H1 (cell line): ENCODE data around the gene ZNF101. TPM values are rescaled to one million over a fixed set of nuclear protein-coding genes. Genes with fewer than 3 reads are reported as not detected.
A peak's percentile ranks its signal among the peaks of the same experiment; 100 is the strongest.

Experiments used
- CTCF ChIA-PET: fragments of 300-600 bp; sonication (Branson Sonifier 250); formaldehyde crosslinking; loops from one replicate; lab custom pipeline; 2021; ENCODE audit not compliant: partially characterized antibody; lab: Charles Lee
- POLR2A ChIA-PET: fragments of 300-600 bp; sonication (Branson Sonifier 250); formaldehyde crosslinking; loops from one replicate; lab custom pipeline; 2021; ENCODE audit warnings: inconsistent platforms; ENCODE audit not compliant: partially characterized antibody; lab: Charles Lee
- DNase-seq, 2 experiments: peaks; one replicate each; pipeline versions ENCODE4 v3.0.0 to v3.0.0-alpha.2; 2010 to 2022; ENCODE audit warnings: low spot score in 2 of 2, low read depth in 1 of 2, mixed read lengths in 1 of 2
- FAIRE-seq: peaks from 2 replicates; lab custom pipeline; 2011; peaks lifted over from hg19 to GRCh38; lab: Jason Lieb, UNC
- H2AFZ ChIP-seq: 2 replicates; pipeline ENCODE4 v1.8.1; 2012; ENCODE audit warnings: low read length, inconsistent platforms
- H2AK5ac ChIP-seq: 2 replicates; pipeline ENCODE4 v1.6.1; 2013; ENCODE audit warnings: low read depth, low read length
- H2BK120ac ChIP-seq: replicated peaks from 2 replicates; pipeline ENCODE3; 2013; ENCODE audit warnings: low read depth, low read length, inconsistent platforms
- H2BK12ac ChIP-seq: 2 replicates; pipeline ENCODE4 v1.6.1; 2013; ENCODE audit warnings: low read depth, low read length
- H2BK15ac ChIP-seq: 2 replicates; pipeline ENCODE4 v1.6.1; 2013; ENCODE audit warnings: low read length
- H2BK20ac ChIP-seq: 2 replicates; pipeline ENCODE4 v1.6.1; 2013; ENCODE audit warnings: low read length
- H2BK5ac ChIP-seq: 2 replicates; pipeline ENCODE4 v1.6.1; 2013; ENCODE audit warnings: low read depth, low read length
- H3K14ac ChIP-seq: 2 replicates; pipeline ENCODE4 v1.6.1; 2013; ENCODE audit warnings: inconsistent platforms; ENCODE audit not compliant: insufficient read length
- H3K18ac ChIP-seq: 2 replicates; pipeline ENCODE4 v1.6.1; 2013; ENCODE audit warnings: low read length; ENCODE audit errors: extremely low read depth
- H3K23ac ChIP-seq: 2 replicates; pipeline ENCODE4 v1.6.1; 2013; ENCODE audit warnings: inconsistent platforms; ENCODE audit not compliant: insufficient read length
- H3K23me2 ChIP-seq: 2 replicates; pipeline ENCODE4 v1.6.1; 2013; ENCODE audit warnings: low read depth, low read length
- H3K27ac ChIP-seq: 2 replicates; pipeline ENCODE4 v1.6.1; 2011; ENCODE audit warnings: low read depth, low read length, inconsistent platforms
- H3K27me3 ChIP-seq, 4 experiments: replicated peaks in 1 of 4; 1 replicate in 1 of 4; 2 replicates in 3 of 4; pipeline versions ENCODE4 v1.6.1 to v1.8.1; 2011 to 2013; ENCODE audit warnings: low read length in 3 of 4, mild to moderate bottlenecking in 3 of 4, inconsistent platforms in 2 of 4, mixed read lengths in 2 of 4, moderate library complexity in 1 of 4; ENCODE audit not compliant: control insufficient read depth in 3 of 4, insufficient read depth in 3 of 4; ENCODE audit errors: extremely low read depth in 1 of 4
- H3K36me3 ChIP-seq, 4 experiments: 2 replicates each; pipeline versions ENCODE4 v1.6.1 to v1.8.1; 2011 to 2013; ENCODE audit warnings: mild to moderate bottlenecking in 4 of 4, low read length in 3 of 4, moderate library complexity in 2 of 4, control low read depth in 1 of 4, inconsistent platforms in 1 of 4; ENCODE audit not compliant: insufficient read depth in 4 of 4, control insufficient read depth in 2 of 4
- H3K4ac ChIP-seq: replicated peaks from 2 replicates; pipeline ENCODE3; 2013; ENCODE audit warnings: low read length, low read depth, mixed read lengths, inconsistent platforms; ENCODE audit not compliant: insufficient read length
- H3K4me1 ChIP-seq, 4 experiments: replicated peaks in 1 of 4; 1 replicate in 1 of 4; 2 replicates in 3 of 4; pipeline versions ENCODE4 v1.6.1 to v1.8.1; 2011 to 2013; ENCODE audit warnings: low read length in 3 of 4, inconsistent platforms in 2 of 4, mixed read lengths in 1 of 4; ENCODE audit not compliant: insufficient read depth in 4 of 4, control insufficient read depth in 3 of 4
- H3K4me2 ChIP-seq, 2 experiments: 2 replicates each; pipeline versions ENCODE4 v1.6.1 to v1.8.1; 2011 to 2013; ENCODE audit warnings: low read depth in 2 of 2, low read length in 2 of 2, control low read depth in 1 of 2, inconsistent platforms in 1 of 2, mild to moderate bottlenecking in 1 of 2; ENCODE audit not compliant: insufficient read depth in 1 of 2
- H3K4me3 ChIP-seq, 4 experiments: fragments of 200-600, 300-600 bp in 1 of 4; sonication (generic), shearing (Covaris generic), sonication (Bioruptor Twin) in 1 of 4; 2 replicates each; pipeline versions ENCODE4 v1.5.1 to v1.8.1; 2011 to 2016; ENCODE audit warnings: low read length in 4 of 4, low read depth in 3 of 4, control low read depth in 2 of 4, inconsistent platforms in 2 of 4, mild to moderate bottlenecking in 2 of 4, mixed read lengths in 1 of 4, moderate library complexity in 1 of 4; ENCODE audit not compliant: insufficient read depth in 2 of 4; ENCODE audit errors: extremely low read depth in 1 of 4
- H3K56ac ChIP-seq: replicated peaks from 2 replicates; pipeline ENCODE3; 2013; ENCODE audit warnings: low read depth, mild to moderate bottlenecking, mixed read lengths, low read length, inconsistent platforms; ENCODE audit not compliant: insufficient read length
- H3K79me1 ChIP-seq: 2 replicates; pipeline ENCODE4 v1.6.1; 2013; ENCODE audit warnings: low read depth, low read length, control low read depth
- H3K79me2 ChIP-seq, 2 experiments: 2 replicates each; pipeline versions ENCODE4 v1.6.1 to v1.8.1; 2012 to 2013; ENCODE audit warnings: low read length in 2 of 2, mild to moderate bottlenecking in 2 of 2, inconsistent platforms in 1 of 2; ENCODE audit not compliant: insufficient read depth in 2 of 2, control insufficient read depth in 1 of 2
- H3K9ac ChIP-seq, 4 experiments: replicated peaks in 1 of 4; 1 replicate in 1 of 4; 2 replicates in 3 of 4; pipeline versions ENCODE4 v1.6.1 to v1.8.1; 2011 to 2013; ENCODE audit warnings: low read depth in 3 of 4, low read length in 3 of 4, control low read depth in 2 of 4, mild to moderate bottlenecking in 2 of 4, moderate library complexity in 2 of 4, inconsistent platforms in 1 of 4; ENCODE audit errors: extremely low read depth in 1 of 4
- H3K9me3 ChIP-seq, 2 experiments: 2 replicates each; pipeline versions ENCODE4 v1.6.1 to v1.8.1; 2012 to 2013; ENCODE audit warnings: mild to moderate bottlenecking in 2 of 2, moderate library complexity in 2 of 2, control low read depth in 1 of 2, inconsistent platforms in 1 of 2, low read depth in 1 of 2, low read length in 1 of 2, mixed read lengths in 1 of 2; ENCODE audit not compliant: insufficient read depth in 2 of 2
- H4K20me1 ChIP-seq, 2 experiments: replicated peaks in 1 of 2; 2 replicates each; pipeline versions ENCODE3 to v1.8.1; 2011 to 2013; ENCODE audit warnings: inconsistent platforms in 2 of 2, low read length in 2 of 2, mild to moderate bottlenecking in 1 of 2; ENCODE audit not compliant: insufficient read depth in 2 of 2, control insufficient read depth in 1 of 2
- H4K5ac ChIP-seq: 2 replicates; pipeline ENCODE4 v1.6.1; 2013; ENCODE audit warnings: low read length, low read depth, mixed read lengths, inconsistent platforms; ENCODE audit not compliant: insufficient read length
- H4K8ac ChIP-seq: 2 replicates; pipeline ENCODE4 v1.8.0; 2013; ENCODE audit warnings: mild to moderate bottlenecking, moderate library complexity, low read length, inconsistent platforms; ENCODE audit not compliant: insufficient read depth; ENCODE audit errors: extremely low read depth
- H4K91ac ChIP-seq: replicated peaks from 2 replicates; pipeline ENCODE3; 2013; ENCODE audit warnings: low read length, mixed read lengths, inconsistent platforms; ENCODE audit not compliant: insufficient read length
- FOSL1 ChIP-seq: IDR thresholded peaks from 2 replicates; pipeline ENCODE4 v1.6.1; 2011; ENCODE audit warnings: mild to moderate bottlenecking, low read depth, low read length, moderate library complexity; ENCODE audit not compliant: insufficient read depth
- NRF1 ChIP-seq: IDR thresholded peaks from 2 replicates; pipeline ENCODE4 v1.6.1; 2011; ENCODE audit warnings: mild to moderate bottlenecking, low read depth, low read length, improper control_type of control experiment
- PHF8 ChIP-seq: fragments of 200-600 bp; sonication (generic); conservative IDR thresholded peaks from 2 replicates; pipeline ENCODE4 v1.7.1; 2012; ENCODE audit warnings: low read depth, mild to moderate bottlenecking, inconsistent platforms, low read length, moderate library complexity
- TAF7 ChIP-seq: optimal IDR thresholded peaks from 2 replicates; pipeline ENCODE3; 2011; ENCODE audit warnings: low read depth, mild to moderate bottlenecking, inconsistent platforms, low read length, moderate library complexity, borderline replicate concordance
- WGBS, 2 experiments: shearing (Covaris generic) in 1 of 2; methylation state at CpG; one replicate each; pipeline versions ENCODE4 v1.1.6 to v1.1.7; 2013 to 2015; ENCODE audit warnings: low lambda C conversion rate in 2 of 2, mixed read lengths in 2 of 2, inconsistent platforms in 1 of 2, low coverage in 1 of 2, missing lambda C conversion rate in 1 of 2; ENCODE audit not compliant: insufficient replicate concordance in 2 of 2, insufficient coverage in 1 of 2, insufficient read length in 1 of 2; ENCODE audit errors: extremely low coverage in 1 of 2, missing lambda C conversion rate in 1 of 2; 5-methylcytosine and 5-hydroxymethylcytosine counted together
- polyA plus RNA-seq, 7 experiments: library from polyadenylated mRNA; depleted of rRNA in 3 of 7; stranded (reverse) in 5 of 7; unstranded in 2 of 7; fragments of >200 nt in 5 of 7; fragments of 200-250 nt in 2 of 7; gene quantifications; 1 replicate in 5 of 7; 2 replicates in 1 of 7; 4 replicates in 1 of 7; pipeline versions ENCODE4 v1.2.1 to v1.2.3, GENCODE V29; 2011 to 2013; ENCODE audit warnings: missing spikeins in 2 of 7, mixed read lengths in 2 of 7
- total RNA-seq: library from RNA; stranded (reverse); fragmentation: NEBNext Ultra II Directional; extraction: Animal tissue kit (Norgen Biotek cat#: 25700); gene quantifications from 2 replicates; pipeline ENCODE4 v1.2.1, GENCODE V29; 2021

Gene ZNF101
- total and polyA plus RNA-seq, 2 of the 8 experiments (the other 6 are each of a cell fraction or from before 2014, with no cell fraction given): 13.0 to 50.9 TPM

DNA sequence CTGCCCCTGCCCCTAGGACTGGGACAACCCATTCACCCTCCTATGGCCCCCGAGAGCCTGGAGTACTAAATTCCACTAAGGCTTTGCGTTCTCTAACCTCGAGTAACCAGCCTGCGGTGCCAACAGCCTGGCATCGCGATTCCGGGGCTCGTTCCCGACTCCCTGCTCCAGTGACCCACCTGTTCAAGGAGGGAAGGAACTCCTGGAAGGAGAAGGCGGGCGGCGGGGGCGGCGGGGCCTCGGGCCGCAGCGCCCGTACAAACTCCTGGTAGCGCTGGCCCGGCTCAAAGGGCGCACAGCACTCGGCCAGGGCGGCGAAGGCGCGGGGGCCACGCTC, 31.5 kb upstream of the ZNF101 start:
- TF ChIP-seq FOSL1 (no peak), PHF8 (no peak), NRF1 (no peak), TAF7 (no peak)
- H3K56ac ChIP-seq: no peak overlapping the region
- FAIRE-seq (no peak), DNase-seq (no peak)
- no peak overlapping the region for H4K8ac ChIP-seq
- no peak overlapping the region for H4K91ac ChIP-seq
- no peak overlapping the region for H4K5ac ChIP-seq
- H4K20me1 ChIP-seq: peaks cover 0 to 9% of the 10 kb centered on the region in 2 experiments
- WGBS, 2 experiments: 58% methylated on average over 13 of the region's 27 CpGs; no CpG with 5 or more reads in 1 of the 2 experiments
- H3K18ac ChIP-seq: no peak overlapping the region
- peak overlapping the region; percentile 50 to 54; a peak in 2 of 4 replicates for H3K4me2 ChIP-seq
- H2BK12ac ChIP-seq: no peak overlapping the region
- H2BK5ac ChIP-seq: no peak overlapping the region
- H2BK120ac ChIP-seq: no peak overlapping the region
- no peak overlapping the region for H2BK15ac ChIP-seq
- no peaks in the 10 kb centered on the region; the same call in 1 of the 2 replicates for H3K23me2 ChIP-seq
- no peak overlapping the region for H2BK20ac ChIP-seq
- no peak overlapping the region for H3K4ac ChIP-seq
- H2AK5ac ChIP-seq: no peak overlapping the region
- peaks cover 0 to 8% (median 6%) of the 10 kb centered on the region in 4 experiments; a peak in 5 of 7 replicates for H3K4me1 ChIP-seq
- H3K79me1 ChIP-seq: no peaks in the 10 kb centered on the region
- no peaks in the 10 kb centered on the region for H3K79me2 ChIP-seq
- H2AFZ ChIP-seq: no peak overlapping the region
- ChIA-PET CTCF (interaction anchor here (0.7 to 2.1 kb wide), 5 partner anchors 17 to 105 kb away, joined by 3 to 7 read pairs (median 3); no protein-coding TSS in a partner anchor), POLR2A (interaction anchor here (0.9 to 2.8 kb wide), 5 partner anchors 8 to 104 kb away, joined by 3 to 11 read pairs (median 3); partner anchors contain the start of gene LPAR2)
- H3K36me3 ChIP-seq: peaks cover 4 to 12% (median 11%) of the 10 kb centered on the region in 4 experiments; a peak in 7 of 8 replicates
- no peak overlapping the region for H3K14ac ChIP-seq
- H3K27me3 ChIP-seq: no peaks in the 10 kb centered on the region
- H3K9ac ChIP-seq: no peak overlapping the region
- H3K23ac ChIP-seq: no peak overlapping the region
- H3K9me3 ChIP-seq: no peaks in the 10 kb centered on the region
- H3K27ac ChIP-seq: no peak overlapping the region
- H3K4me3 ChIP-seq: peak overlapping the region in 1 of 4 experiments; percentile 45; a peak in 2 of 8 replicates
